HG03066 (cell line): ENCODE data around the gene LTK.

Experiments
- ATAC-seq: cut with Tn5 transposase; IDR thresholded peaks from one replicate; pipeline ENCODE4 v1.9.1; 2021; ENCODE audit warnings: low read depth; ENCODE audit not compliant: unreplicated experiment

LTK gene

DNA sequence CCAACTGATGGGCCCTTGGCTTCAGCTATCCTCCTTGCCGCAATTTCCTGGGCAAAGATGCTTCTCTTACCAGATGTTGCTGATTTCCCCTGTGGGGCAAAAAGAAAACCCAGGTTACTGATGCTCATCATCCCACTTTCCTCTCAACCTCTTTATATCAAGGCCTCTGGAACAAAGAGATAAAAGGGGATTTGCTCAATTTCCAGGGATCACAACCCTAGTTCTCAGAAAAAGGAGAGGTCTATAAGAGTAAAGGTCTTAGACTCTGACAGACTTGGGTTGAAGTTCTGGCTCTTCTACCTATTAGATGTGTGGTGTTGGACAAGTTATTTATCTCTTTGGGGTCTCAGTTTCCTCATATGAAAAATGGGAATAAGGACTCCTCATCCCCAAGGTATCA, 21.9 kb upstream of the LTK start:
- no peak for ATAC-seq

DNA sequence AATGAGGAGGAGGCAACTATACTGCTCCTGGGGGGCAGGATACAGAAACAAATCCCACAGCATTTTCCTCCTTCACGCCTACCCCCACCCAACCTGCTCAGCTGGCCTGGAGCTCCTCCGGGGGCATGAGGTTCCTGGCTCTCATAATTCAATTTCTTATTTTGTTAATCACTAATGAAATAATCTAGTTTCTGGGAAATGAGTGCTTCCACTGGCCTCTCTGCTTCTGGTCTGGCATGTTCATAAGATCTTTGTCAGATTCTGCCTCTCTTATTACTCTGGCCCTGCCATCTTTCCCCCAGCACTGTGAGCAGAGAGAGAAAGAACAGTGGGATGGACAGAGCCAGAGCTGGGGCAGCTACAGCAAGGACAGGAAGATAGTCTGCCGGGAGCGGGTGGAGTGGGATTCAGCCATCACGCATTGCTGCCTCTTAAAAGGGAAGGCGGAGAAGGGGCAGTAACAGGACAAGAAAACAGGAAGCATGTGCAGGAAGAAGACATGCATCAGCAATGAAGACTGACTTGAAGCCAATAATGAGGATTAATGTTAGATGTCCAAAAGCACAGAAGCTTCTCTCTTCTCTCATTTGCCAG, 16.8 kb upstream of the LTK start:
- no peak for ATAC-seq

DNA sequence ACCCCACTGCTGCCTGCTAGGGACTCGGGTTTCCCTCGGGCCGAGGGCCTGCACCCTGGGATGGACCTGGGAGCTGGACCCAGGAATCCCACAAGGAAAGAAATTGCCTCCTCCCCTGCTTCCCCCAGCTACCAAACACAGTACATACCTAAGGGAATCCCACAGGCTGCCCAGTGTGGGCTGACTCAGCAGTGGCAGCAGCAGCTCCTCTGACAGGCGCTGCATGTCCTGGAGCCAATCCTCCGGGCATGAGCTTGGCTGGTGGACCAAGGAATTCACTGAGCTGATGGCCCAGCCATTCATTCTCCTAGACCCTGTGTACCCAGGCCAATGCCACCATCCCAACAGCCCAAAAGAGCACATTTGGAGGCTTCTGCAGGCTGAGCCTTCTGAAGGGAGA, 9.5 kb upstream of the LTK start:
- ATAC-seq, result no peak

DNA sequence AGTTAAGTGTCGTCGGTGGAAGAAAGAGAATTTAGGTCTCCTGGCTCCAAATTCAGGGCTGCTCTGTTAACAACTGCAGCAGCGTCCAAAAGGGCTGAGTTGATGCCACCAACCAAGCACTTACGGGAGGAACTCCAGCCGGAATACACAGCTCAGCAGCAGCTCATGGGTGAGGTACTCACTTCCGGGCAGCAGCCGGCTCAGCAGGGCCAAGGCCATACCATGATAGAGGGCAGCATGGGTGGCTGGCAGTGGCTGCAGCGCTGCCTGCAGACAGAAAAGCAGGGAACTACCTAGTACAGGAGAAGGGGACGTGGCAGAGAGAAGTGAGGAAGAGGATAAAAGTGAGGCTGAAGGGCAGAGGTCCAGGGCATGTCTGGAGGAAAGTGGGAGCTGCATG, 8.0 kb upstream of the LTK start:
- ATAC-seq, result no peak

DNA sequence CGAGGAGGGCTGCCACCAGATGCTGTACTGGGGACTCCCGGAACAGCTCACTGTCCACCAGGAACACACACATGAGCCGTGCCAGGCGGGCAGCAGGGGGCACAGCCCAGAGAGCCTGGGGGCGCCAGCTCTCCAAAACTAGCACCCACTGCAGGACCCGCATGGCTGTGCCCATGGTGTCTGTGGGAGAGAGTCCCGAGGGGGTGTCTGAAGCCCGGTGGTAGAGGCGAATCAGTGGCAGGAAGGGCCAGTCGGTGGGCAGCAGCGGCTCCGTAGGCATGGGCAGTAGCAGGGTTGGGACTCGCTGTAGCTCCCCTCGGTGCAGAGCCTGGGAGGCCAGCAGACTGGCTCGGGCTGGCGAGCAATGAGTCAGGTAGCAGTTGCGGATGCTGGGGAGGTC, 7.0 kb upstream of the LTK start:
- ATAC-seq, result no peak

DNA sequence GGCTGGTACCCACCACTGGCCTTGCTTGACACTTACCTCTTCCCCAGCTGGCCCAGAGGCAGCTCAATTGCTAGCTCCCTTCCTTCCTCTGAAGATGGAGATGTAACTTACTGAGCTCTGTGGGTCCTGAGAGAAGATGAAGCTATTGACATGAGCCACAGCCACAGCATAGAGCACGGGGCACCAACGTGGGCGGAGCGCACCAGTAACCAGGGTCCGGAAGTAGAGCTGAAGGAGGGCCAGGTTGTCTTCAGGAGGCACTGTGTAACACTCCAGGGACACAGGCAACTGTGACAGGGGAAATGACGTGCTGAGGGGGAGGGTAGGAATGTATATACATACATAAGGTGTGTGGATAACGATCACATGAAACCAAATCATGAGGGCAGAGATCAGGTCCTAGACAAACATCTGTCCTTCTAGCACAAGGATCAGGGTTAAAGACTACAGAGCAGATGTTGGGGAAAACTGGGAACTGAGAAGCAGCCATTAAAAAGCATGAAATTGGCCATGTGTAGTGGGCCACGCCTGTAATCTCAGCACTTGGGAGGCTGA, 4.3 kb upstream of the LTK start:
- no peak for ATAC-seq

DNA sequence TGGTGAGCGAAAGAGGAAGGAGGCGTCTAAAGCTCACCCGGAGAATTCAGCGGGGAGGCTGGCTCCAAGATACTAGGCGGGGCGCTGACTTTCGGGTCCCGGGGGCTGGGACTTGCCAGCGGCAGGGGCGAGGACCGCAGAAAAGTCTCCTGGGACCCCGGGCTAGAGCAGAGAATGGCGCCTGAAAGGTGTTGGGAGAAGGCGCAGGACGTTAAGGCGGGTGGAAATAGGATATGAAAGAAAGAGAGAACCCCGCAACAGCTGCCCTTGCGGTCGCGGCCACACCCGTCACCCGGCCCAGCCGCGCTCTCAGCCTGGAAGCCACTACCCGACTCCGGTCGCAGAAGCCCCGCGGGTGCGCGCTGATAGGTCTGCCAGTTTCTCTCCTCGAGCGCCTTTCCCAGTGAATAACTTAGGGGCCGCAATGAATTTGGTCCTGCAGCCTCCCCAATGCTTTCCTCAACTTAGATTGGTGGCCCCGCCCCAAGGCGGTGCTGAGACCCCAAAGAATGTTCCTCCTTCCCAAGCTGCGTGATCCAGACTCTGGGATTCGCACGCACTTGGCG, 604 bp downstream of the LTK start:
- no peak for ATAC-seq

DNA sequence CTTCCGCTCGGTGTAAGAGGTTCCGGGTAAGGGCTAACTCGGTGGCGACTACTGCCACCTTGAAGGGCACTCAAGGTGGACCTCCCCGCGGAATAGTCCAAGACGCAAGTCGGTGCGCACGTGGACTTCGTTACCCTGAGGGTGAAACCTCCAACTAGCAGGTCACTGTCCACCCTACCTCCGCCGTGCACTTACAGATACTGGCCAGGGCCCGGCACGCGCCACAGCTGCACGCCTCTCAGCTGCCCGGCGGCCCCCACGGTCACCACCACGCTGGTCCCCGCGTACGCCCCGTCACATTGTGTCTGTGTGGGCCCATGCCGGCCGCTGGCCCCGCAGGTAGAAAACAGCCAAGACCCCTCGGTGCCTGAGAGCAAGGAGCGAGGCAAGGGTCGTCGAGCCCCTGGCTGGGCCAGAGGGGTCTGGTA, 1.1 kb downstream of the LTK start:
- ATAC-seq, result no peak

DNA sequence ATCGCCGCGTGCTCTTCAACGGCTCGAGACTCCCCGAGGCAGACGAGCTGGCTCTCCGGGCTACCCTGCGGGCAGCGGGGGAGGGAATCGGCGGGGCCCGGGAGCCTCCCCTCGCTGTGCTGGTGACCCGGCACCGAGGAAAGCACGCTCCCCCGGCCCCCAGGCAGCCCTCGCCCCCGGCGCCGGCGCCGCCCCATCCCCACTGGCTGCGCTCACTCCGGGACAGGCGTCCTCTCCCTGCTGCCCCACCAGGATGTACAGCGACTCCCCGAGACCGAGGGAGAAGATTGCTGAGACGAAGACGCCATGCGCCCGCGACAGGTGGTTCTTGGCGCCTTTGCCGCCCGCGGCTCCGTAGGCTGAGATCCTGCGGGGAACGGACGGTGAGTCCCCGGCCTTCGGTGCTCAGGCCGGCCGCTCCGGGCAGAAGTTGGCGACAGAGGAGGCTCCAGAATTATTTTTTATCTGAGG, 1.7 kb downstream of the LTK start:
- no peak for ATAC-seq

DNA sequence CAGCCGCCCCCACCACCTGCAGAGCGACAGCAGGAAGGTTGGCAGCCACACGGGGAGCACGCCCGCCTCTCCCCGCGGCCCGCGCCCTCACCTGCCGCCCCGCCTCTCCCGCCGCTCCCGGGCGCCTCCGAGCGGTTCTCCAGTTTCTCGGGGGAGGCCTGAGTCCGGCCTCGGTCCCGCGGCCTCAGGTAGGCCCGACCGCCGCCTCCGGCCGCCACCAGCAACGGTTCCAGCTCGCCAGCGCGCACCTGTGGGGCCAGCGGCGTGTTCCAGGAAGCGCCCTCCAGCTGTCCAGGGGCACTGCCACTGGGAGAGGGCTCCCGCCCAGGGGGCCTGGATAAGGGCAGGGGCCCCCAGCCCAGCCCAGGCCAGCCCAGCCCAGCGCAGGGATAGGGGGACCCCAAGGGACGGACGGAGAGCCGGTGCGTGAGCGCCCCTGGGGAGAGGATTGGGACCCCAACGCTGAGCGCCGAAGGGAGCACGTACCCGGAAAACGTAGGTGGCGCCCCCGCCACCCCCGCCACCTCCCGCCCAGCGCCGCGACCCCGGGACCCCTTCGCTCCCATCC, 2.2 kb downstream of the LTK start:
- no peak for ATAC-seq

DNA sequence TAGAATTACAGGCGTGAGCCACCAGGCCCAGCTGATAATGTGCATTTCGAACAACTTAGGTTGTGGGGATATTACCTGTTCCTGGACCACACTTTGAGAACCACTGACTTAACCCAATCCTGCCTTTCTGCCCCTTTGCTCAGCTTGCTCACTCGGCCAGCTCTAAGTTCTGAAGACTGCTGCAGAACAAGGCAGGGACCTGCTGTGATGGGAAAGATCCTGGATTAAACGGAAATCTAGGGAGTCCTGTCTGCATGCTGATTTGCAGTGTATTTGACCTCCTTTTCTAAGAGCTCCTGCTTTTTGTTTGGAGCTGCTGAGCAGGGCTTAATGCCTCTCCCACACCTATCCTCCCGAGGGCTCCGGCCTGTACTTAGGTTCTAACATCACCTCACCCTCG, 2.9 kb downstream of the LTK start:
- ATAC-seq, result no peak

DNA sequence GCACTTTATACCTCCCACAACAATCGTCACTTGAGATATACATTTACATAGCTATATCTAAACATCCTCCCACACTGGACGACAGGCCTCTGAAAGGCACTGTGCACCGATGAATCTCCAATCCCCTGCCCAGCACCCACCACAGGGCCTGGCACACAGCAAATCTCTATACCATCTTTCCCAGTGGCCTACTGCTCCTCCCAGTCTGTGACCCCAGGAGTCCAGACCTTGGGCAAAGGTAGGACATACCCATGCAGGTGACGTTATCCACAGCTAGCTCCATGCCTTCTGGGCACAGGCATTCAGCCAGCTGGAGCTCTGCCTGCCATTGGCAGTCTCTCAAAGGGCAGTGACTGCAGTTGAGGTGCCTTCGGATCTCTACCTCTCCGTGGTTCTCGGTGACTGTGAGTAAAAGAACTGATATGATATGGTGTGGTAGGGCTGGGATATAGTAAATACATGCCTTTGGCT, 5.8 kb downstream of the LTK start:
- no peak for ATAC-seq

DNA sequence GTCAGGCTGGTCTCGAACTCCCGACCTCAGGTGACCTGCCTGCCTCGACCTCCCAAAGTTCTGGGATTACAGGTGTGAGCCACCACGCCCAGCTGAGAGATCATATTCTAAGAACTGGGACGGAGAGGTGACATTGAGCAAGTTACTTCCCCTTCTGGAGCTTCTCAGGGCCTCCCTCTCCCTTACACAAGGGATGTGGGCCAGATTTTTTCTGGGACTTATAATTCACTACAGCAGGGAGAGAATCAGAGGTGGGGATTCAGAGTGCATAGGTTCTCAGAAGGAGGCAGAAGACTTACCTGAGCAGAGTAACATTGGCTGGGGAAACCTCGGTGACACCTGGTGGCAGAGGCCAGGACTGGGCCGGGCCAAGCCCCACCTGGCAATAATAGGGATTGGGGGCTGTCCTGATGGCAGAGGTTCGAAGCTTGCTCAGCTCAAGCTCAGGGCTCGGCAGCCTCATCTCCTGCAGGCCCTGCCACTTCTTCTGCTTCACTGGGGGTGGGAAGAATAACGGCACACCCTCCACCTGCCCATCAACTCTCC, 6.8 kb downstream of the LTK start:
- no peak for ATAC-seq

DNA sequence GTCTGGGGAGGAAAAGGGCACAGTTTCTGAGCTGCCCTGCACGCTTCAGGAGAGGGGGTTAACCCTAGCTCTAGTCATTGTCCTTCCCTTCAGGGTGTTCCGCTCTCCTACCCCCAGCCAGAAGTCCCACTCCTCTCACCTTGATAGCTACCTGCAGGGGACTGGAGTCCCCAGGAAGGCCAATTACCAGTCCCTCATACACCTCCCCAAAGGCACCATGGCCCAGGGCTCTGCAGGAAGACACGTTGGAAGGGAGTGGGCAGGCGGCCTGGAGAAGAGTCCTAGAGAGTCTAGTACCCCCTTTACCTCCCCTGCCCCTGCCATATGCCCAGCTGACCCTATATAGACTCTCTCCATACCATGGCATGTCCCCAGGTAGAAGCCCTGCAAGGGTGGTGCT, 7.9 kb downstream of the LTK start:
- no peak for ATAC-seq

DNA sequence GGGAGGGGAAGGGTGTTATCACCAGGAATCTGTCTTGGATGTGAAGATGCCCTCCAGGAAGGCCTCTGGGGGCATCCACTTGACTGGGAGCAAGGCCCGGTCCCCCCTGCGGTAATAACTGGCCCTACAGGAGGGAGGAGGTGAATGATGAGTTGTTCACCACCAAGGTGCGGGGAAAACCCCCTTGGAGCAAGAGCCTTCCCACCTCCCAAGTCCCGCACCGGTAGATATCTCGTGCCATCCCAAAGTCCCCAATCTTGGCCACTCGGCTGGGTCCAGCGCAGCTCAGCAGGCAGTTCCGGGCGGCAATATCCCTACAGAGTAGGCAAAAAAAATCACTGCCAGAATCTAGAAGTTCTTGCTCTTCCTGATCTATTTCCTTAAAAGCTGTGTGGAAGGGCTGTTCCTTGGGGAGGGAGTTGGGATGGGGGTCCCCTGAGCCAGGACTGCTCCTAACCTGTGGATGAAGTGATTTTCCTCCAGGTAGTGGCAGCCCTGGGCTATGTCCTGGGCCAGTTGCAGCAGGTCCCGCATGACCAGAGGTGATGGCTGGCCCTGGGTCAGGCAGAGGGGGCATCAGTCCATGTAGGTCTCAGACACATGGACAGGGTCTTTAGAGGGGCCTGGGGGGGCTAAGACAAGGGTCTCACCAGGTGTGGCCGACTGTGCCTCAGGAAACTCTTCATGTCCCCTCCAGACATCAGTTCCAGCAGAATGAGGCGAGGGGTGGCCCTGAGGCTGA, 8.7 kb downstream of the LTK start:
- no peak for ATAC-seq

DNA sequence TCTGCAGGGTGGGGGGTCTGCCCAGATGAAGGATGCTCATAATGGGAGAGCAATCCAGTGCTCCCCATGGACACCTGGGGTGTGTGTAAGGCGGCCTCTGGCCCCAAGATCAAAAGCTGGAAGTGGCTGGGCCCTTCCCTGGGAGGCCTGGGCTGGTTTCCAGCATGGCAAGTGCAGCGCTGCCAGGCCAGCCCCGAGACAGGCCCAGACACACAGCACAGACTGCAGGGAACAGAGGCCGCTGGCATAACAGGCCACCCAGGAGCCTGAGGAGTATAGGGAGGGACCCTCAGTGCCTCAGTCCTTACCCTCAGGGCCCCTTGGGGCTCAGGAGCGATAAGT, 10.0 kb downstream of the LTK start:
- no peak for ATAC-seq

DNA sequence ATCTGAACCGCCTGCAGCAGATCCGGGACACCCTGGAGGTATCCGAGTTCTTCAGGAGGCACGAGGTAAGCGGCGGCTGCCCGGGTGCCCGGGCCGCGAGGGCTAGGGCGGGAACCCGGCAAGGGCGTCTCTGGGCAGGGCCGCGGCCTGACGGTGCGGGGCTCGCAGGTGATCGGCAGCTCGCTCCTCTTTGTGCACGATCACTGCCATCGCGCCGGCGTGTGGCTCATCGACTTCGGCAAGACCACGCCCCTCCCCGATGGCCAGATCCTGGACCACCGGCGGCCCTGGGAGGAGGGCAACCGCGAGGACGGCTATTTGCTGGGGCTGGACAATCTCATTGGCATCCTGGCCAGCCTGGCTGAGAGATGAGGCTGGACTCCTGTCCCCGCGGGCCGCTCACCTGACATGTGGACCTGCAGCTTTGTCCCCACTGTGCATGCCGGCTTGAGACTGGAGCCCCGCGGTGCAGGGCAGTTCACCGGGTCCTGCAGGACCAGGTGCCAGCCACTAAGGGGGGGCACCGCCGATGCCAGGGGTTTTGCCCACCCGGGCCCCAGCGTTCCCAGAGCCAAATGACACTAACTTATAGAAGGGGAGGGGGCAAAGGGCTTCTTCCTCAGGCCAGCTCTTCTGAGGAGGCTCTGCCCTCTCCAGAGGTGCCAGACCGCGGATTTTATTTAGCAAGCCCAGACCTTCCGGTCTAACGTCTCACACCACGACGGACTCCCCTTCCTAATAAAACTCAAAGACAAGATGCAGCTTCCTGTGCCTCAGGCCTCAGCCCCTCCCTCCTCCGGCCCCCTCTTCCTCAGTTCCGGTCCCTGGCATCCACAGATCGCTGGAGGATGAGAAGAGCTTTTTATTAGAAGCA, 10.6 kb downstream of the LTK start:
- ATAC-seq, result no peak

DNA sequence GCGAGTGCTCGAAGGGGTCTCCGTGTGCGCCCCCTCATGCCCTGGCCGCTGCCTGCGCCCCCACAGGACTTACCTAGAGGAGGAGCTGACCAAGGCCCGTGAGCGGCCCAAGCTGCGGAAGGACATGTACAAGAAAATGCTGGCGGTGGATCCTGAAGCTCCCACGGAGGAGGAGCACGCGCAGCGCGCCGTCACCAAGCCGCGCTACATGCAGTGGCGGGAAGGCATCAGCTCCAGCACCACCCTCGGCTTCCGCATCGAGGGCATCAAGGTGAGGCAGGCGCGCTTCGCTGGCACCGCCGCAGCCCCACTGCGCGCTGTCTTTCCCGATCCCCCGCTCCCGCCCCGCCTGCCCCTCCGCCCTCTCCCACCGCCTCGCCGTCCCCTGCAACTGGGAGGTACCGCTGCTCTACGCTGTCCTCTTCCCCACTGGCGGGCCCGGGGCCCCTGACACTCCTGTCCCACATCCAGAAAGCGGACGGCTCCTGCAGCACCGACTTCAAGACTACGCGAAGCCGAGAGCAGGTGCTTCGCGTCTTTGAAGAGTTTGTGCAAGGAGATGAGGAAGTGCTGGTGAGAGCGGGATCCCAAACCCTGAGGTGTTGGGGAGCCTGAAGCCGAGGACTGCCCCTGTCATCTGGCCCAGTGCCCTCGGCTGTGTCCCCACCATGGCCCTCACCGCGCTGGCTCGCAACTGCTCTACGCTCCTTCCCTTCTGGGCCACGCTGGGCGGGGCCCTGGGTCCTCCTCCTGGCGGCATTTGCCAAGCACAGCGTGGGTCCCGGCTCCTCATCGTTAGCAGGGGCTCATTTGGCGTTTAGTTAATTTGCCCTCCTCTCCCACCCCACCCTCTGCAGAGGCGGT, 11.5 kb downstream of the LTK start:
- no peak for ATAC-seq

DNA sequence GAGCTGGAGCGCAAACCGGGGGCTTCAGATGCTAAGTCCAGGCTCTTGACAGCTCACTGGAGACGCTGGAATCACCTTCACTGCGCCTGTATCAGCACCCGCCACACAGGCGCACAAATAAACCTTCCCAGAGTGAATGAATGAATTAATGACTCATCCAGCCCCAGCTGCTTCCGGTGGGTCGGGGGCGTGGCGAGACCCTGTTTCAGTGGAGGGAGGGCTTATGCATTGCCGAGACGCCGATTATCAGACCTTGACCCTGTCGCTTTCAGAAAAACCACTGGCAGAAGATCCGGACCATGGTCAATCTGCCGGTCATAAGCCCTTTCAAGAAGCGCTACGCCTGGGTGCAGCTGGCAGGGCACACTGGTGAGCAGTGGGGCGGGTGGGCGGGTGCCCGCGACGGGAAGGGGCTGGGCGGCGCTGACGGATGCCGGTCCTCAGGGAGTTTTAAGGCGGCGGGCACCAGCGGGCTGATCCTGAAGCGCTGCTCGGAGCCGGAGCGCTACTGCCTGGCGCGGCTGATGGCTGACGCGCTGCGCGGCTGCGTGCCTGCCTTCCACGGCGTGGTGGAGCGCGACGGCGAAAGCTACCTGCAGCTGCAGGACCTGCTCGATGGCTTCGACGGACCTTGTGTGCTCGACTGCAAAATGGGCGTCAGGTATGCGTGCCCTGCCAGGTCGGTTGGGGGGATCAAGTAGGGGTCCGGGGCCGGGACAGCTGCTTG, 12.3 kb downstream of the LTK start:
- no peak for ATAC-seq
